ENCODE results near the gene TRDN.

The TRDN gene

GRCh38 chr6:123636782-123637181, at the start of gene TRDN:
Gene TRDN (minus strand): TSS chr6:123636950. CDS start chr6:123636775, 175 bp downstream.
- DNase-seq (ENCODE audit: insufficient read length, low spot score) (no peak), FAIRE-seq (no peak)

- DNase-seq (ENCODE audit: insufficient read length, low spot score) (no peak), FAIRE-seq (no peak)
Measured at GRCh38 chr6:123681957-123682462, 45.3 kb upstream of the TRDN start.

- no peak for FAIRE-seq
Measured at GRCh38 chr6:123677897-123678296, 41.1 kb upstream of the TRDN start.

GRCh38 chr6:123676793-123677192, 40.0 kb upstream of the TRDN start:
- FAIRE-seq (no peak), DNase-seq (ENCODE audit: insufficient read length, low spot score) (no peak)

More at GRCh38 chr6:123677897-123678296, 41.1 kb upstream of the TRDN start:
- no peak for DNase-seq (ENCODE audit: insufficient read length, low spot score)

GRCh38 chr6:123668965-123669591, 32.3 kb upstream of the TRDN start:
- DNase-seq (ENCODE audit: insufficient read length, low spot score) (no peak), FAIRE-seq (no peak)

- no peak for DNase-seq (ENCODE audit: insufficient read length, low spot score)
- no peak for FAIRE-seq
Measured at GRCh38 chr6:123668063-123668462, 31.3 kb upstream of the TRDN start.

GRCh38 chr6:123663436-123663835, 26.7 kb upstream of the TRDN start:
- no peak for FAIRE-seq
- no peak for DNase-seq (ENCODE audit: insufficient read length, low spot score)

GRCh38 chr6:123662757-123663156, 26.0 kb upstream of the TRDN start:
- FAIRE-seq = no peak
- no peak for DNase-seq (ENCODE audit: insufficient read length, low spot score)

GRCh38 chr6:123661105-123661891, 24.5 kb upstream of the TRDN start:
- FAIRE-seq (no peak), DNase-seq (ENCODE audit: insufficient read length, low spot score) (no peak)

- FAIRE-seq = no peak
- DNase-seq (ENCODE audit: insufficient read length, low spot score) = no peak
Measured at GRCh38 chr6:123659960-123660748, 23.4 kb upstream of the TRDN start.

GRCh38 chr6:123658848-123659247, 22.1 kb upstream of the TRDN start:
- no peak for FAIRE-seq
- DNase-seq (ENCODE audit: insufficient read length, low spot score) = no peak

GRCh38 chr6:123655521-123656306, 19.0 kb upstream of the TRDN start:
- FAIRE-seq (no peak), DNase-seq (ENCODE audit: insufficient read length, low spot score) (peak; percentile 0)

GRCh38 chr6:123648723-123649122, 12.0 kb upstream of the TRDN start:
- FAIRE-seq (no peak), DNase-seq (ENCODE audit: insufficient read length, low spot score) (no peak)

- FAIRE-seq = no peak
Measured at GRCh38 chr6:123648020-123648580, 11.3 kb upstream of the TRDN start.

GRCh38 chr6:123641497-123641896, 4.7 kb upstream of the TRDN start:
- no peak for DNase-seq (ENCODE audit: insufficient read length, low spot score)

More at GRCh38 chr6:123648020-123648580, 11.3 kb upstream of the TRDN start:
- no peak for DNase-seq (ENCODE audit: insufficient read length, low spot score)

GRCh38 chr6:123640567-123641187, 3.9 kb upstream of the TRDN start:
- FAIRE-seq = no peak
- no peak for DNase-seq (ENCODE audit: insufficient read length, low spot score)

More at GRCh38 chr6:123641497-123641896, 4.7 kb upstream of the TRDN start:
- FAIRE-seq = no peak

- no peak for DNase-seq (ENCODE audit: insufficient read length, low spot score)
- FAIRE-seq = no peak
Measured at GRCh38 chr6:123638865-123639264, 2.1 kb upstream of the TRDN start.

GRCh38 chr6:123636282-123636681, 468 bp downstream of the TRDN start:
- DNase-seq (ENCODE audit: insufficient read length, low spot score) (no peak), FAIRE-seq (no peak)

GRCh38 chr6:123635567-123635966, 1.2 kb downstream of the TRDN start:
- FAIRE-seq = no peak
- DNase-seq (ENCODE audit: insufficient read length, low spot score) = no peak

GRCh38 chr6:123635144-123635543, 1.6 kb downstream of the TRDN start:
- FAIRE-seq (no peak), DNase-seq (ENCODE audit: insufficient read length, low spot score) (no peak)
